ENCODE measurements around the gene PJVK.
A peak's percentile ranks its signal among the peaks of the same experiment; 100 is the strongest.
"Not testable (repeated sequence)": the region's sequence is repeated elsewhere in the genome, so short reads cannot be mapped to it uniquely, and the experiment has no call there.

PJVK gene

DNA sequence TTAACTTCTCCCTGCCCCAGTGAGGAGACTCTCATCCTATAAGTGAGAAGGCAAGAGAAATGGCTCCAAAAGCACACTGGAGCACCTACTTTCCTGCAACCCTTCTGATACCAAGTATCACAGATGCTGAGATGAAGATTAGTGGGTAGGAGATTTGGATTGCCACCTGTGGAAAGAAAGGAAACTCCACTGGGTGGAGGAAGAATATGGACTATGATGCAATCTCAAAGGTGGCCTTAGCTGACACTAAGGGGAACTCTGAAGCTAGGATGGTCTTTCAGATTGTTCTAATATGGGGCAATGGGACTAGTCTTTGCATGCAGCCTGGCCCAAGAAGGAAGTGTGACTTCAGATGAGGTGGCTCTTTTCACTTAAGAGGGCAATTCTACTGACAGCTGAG, 21.8 kb upstream of the PJVK start:
- no peak for DNase-seq (ENCODE audit: low spot score)

DNA sequence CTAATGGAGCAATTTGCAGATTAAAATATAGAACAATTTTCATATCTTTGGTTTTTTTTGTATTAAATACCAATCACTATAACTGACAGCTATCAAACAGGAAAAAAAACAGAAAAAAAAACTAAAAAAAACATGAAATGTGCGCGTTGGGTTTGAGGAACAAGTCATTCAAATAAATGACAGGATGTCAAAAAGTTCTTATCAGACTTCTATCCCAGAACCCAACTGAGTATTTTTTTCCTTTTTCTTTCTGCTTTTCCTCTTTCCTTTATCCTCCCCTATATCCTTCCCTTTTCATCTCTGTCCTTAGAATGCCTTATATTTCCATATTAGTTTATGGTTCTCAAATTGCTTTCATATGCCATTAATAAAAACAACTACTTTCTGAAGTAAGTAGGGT, 14.5 kb upstream of the PJVK start:
- DNase-seq (ENCODE audit: low spot score): no peak

DNA sequence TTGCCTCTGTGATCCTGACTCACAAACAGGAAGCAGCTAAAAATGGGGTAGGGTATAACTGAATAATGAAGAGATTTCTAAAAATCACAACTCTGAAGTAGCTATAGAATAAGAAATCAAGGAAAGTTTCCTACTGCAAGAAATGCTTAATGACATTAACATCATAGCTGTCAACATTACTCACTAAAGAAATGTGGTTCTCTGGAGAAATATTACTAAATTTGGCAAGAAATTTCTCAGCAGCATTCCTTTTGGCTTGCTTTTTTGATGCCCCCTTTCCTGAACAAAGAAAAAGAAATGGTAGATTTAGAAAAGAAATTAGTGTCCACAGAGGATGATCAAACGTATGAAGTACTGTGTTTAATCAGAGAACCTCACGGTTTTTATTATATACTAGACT, 9.8 kb upstream of the PJVK start:
- no peak for DNase-seq (ENCODE audit: low spot score)

DNA sequence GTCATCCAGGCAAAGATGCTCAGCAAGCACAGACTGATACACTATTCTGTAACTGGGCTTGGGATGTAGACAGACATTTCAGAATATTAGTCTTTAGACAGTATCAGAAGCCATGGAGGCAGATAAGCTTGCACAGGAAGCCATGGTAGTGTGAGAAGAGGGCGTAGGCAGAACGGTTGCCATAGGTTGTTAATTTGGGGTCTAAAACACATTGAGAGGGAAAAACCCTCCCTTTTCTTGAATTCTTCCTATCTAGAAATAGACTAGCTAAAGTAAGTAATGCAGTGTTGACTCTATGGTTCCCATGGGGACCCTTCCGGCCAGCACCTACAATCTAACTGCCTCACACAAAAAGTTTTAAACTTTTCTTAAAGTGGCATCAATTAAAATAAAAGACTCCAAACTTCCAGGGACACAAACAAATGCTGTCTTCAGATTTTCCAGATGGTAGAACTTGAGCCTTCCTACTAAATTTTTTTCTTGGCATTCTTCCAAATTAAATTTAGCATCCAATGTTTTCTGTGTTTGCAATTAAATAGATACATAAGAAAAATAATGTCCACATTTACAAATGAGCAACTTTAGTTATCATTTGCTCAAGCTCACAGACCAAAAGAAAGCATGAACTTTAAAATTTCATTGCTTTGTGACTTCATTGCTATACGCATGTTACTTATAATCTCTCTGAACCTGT, 2.1 kb upstream of the PJVK start:
- DNase-seq (ENCODE audit: low spot score): no peak

DNA sequence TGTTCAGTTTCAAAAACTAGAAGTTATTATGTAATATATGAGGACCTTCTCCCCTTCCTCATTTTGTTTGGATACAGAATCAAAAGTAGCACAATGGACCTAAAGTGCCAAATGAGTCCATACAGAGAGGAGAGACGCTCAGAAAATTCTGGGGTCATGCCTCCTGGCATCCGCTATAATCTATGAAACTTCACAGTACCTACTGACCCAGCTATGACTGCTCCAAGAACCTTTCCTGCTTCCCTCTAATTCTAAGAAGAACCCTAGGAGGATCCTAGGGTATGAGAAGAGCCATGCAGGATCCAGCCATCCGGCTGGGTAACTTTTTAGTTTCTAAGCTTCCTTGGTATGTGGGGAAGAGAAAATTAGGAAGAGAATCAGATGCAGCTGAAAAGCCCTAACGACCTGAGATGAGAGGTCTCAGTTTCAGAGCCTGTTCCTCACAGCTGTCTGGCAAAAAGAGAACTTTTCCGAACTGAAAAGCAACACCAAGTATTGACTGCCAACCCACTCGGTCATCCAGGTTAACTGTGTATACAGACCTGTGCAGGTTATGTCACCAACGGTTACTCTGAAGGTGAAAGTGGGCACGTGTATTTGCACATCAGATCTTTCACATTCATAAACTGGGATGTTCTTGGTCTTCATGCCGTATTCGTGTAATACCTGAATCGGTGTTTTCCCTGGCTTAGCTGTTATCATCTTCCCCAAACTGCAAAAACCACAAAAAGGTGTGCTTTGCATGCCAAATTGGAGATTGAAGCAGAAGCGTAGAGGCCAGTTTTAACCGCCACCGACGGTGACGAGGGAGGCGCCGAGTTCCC, 1.3 kb upstream of the PJVK start:
- DNase-seq (ENCODE audit: low spot score): peak; percentile 4

DNA sequence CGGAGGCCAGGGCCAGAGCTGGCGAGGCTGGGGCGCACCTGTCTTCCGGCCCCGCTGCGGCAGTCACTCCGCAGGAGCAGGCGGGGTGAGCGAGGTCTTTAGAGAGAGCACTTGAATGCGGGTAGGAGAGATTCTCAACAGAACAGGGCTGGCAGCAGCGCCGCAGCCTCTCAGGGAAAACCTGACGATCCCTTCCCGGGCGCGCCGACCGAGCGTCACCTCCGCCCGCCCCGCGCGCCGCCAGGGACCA, 729 bp upstream of the PJVK start:
- DNase-seq (ENCODE audit: low spot score): no peak

DNA sequence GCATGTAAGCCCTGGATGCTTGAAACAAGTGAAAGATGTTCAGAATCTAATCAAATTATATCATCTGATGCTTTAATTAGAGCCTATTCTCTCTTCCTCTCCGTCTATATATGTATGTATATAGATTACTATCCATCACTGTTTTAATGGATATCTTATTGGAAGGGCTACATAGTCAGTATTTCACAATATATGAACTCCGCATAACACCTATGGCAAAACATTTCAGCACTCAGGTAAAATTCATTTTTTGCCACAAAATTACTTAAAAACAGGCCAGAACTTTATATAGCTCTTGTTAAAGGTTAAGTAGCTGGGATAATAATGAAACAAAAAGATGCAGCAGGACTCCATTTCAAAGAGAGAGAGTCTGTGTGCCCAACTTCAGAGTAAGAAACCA, 1.2 kb downstream of the PJVK start:
- DNase-seq (ENCODE audit: low spot score): no peak

DNA sequence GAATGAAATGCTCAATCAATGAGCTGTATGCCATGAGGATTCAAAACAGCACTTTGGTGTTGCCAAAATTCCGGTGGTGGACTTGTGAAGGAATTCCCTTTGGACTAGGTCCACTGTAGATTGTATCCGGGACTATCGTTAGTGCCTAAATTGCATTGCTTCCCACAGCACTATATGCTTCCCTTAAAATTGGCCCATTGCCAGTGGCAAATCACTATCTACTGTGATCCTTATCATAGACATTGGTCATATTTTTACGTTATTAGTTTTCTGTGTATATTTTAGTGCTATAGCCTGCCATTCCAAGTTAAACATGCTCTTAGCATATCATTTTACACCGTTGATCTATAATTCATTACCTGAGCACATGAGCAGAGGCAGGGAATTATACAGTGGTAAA, 1.7 kb downstream of the PJVK start:
- no peak for DNase-seq (ENCODE audit: low spot score)

DNA sequence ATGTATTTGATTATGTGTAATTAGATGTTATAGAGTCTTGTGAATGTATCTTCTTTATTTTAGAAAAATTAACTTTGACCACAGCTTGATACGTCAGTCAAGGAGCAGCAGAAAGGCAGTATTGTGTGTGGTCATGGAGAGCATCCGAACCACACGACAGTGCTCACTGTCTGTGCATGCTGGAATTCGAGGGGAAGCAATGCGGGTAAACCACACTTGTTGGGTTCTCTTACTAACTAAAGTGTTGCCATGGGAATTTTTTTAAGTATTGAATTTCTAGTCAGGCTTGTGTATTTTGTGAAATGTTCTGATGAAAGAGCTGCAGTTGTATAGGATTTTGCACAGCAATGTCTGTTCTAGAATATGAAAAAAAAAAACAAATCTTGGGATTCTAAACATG, 4.8 kb downstream of the PJVK start:
- DNase-seq (ENCODE audit: low spot score): no peak

DNA sequence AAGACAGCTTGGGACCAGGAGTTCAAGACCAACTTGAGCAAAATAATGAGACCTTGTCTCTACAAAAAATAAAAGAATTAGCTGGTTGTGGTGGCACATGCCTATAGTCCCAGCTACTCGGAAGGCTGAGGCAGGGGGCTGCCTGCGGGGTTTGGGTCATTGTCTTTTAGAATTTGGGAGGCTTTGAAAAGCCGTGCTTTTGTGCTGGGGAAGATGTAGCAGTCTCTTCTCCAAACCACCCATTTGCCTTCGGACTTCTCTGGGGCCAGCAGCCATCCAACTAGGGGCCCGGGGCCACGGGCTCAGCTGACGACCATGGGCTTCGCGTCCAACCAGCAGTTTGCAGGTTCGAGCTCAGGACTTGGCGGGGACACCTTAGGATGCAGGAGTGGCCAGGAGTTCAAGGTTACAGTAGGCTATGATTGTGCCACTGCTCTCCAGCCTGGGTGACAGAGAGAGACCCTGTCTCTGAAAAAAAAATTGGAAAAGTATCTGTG, 6.3 kb downstream of the PJVK start:
- no peak for DNase-seq (ENCODE audit: low spot score)

DNA sequence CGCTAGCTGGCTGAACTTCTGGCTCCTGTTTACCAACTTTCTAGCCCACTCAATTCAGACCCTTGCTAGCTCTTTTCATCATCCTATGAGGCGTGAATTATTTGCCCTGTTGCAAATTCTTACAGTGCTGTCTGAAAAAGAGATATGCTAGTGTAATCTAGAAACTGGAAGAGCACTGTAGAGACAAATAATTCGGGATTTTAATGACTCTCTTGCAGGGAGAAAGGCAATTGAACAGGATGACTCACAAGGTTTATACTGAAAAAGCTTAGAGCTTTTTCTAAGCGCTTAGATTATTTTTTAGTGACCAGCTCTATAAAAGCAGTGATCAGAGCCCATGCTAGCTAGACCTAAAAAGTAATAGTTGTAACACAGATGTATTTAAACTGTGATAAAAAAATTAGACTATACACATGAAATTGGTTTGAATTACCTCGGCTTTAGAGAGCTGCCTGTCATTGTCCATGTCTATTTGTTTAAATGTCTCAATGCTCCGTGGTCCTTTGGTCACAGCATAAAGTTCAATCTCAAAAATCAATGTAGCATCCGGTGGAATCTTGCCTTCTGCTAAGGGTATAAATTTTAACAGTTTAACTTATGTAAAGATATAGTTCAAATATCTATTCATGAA, 18.2 kb downstream of the PJVK start:
- no peak for DNase-seq (ENCODE audit: low spot score)

DNA sequence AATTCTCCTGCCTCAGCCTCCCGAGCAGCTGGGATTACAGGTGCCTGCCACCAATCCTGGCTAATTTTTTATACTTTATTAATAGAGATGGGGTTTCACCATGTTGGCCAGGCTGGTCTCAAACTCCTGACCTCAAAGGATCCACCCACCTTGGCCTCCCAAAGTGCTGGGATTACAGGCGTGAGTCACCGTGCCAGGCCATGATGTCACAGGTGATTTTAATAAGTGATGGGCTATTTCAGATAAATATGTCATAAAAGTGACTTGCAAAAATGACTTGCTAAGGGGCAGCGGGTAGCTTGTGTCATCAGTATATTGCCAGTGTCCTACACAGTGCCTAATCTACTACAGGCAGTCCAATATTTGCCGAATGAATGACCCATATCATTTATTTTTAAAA, 20.1 kb downstream of the PJVK start:
- not testable (repeated sequence) for DNase-seq (ENCODE audit: low spot score)

DNA sequence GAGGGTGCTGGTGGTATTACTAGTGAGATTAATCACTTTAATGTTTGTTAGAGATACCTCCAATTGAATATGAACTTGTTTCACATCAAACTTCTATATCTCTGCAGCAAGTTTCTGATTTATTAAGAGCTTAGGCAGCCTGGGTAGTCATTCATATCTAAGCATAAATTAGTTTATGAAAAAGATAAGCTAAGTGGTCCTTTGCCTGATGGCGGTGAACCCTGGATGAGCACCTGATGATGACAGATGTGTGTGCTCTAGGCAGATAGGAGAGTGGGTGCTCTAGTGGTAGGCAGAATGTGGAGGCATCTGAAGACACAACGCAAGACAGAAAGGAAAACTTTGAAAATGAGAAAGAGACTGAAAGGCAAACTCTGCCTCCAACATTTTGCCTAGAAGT, 22.2 kb downstream of the PJVK start:
- no peak for DNase-seq (ENCODE audit: low spot score)

DNA sequence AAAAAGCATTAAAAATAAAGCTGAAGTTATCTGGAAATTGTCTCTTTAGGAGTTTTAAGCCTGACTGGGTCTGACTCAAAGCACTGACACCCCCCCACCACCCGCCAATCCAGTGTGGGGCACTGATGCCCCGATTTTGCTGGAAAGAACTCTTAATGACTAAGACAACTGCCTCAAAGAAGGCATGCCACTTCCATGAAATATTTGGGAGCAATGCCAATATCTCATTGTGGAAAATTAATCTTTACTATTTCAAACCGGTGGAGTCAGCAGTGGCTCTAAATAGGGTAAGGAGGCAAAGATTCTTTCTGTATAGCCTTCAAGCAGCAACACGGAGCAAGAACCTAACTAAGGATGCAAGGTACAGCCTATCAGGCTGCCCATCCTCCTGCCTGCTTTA, 22.8 kb downstream of the PJVK start:
- DNase-seq (ENCODE audit: low spot score): no peak

DNA sequence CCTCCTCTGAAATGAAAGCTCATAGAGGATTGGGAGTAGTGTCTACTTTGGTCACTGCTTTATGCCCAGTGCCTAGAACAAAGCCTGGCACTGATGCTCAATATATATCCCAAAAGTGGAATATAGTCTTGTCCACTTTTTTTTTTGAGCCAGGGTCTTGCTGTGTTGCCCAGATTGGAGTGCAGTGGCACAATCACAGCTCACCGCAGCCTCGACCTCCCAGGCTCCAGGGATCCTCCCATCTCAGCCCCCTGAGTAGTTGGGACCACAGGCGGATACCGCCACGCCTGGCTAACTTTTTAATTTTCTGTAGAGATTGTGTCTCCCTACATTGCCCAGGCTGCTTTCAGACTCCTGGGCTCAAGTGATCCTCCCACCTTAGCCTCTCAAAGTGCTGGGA, 23.4 kb downstream of the PJVK start:
- DNase-seq (ENCODE audit: low spot score): no peak

DNA sequence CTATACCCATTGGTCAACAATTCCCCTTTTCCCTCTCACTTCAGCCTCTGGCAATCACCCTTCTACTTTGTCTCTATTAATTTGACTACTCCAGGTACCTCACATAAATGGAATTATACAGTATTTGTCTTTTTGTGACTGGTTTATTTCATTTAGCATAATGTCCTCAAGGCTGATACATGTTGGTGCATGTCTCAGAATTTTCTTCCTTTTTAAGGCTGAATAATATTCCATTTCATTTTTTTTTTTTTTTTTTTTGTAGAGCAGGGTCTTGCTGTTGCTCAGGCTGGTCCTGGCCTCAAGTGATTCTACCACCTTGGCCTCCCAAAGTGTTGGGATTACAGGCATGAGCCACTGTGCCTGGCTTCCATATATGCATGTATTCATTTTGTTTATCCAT, 25.3 kb downstream of the PJVK start:
- no peak for DNase-seq (ENCODE audit: low spot score)

DNA sequence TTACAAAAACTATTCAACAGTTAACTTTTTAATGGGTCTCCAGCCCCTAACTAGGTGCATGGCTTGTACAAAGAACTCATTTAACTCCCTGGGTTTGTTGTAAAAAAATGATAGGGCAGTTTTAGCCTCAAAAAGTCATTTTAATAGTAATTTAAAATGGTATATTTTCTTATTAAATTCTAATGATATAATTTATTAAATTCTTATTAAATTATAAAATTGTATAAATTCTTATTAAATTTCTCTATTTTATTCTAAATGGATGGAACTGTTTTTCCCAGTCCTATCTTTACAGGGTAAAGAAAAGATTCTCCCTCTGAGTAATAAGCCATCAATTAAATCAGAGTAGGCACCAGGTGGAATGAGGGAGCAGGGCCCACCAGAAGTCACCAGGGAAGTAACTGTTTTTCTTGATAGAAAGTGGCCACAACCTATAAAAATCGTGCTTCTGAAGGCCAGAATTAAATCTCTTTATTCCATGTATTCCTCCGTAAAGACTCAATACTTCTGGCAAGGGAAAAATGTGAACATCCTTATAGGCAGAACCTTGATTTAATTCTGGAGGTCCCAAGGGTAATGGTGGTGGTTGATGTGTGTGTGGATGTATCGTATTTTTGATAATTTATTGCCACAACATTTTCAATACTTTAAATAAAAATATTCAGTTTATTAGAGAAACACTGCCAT, 26.4 kb downstream of the PJVK start:
- no peak for DNase-seq (ENCODE audit: low spot score)

DNA sequence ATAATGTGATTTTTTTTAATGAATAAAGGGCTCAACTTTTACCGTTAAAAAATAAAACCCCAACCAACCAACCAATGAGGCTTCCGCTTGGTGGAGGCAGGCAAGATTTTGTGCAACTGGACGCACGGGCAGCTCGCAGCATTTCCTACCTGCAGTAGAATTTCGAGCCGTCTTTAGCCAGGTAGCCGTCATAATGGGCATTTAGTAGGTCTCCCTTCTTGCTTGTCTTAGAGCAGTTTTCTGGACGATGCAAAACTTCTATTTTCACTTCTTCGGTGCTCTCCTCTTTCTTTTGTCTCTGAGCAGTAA, 26.9 kb downstream of the PJVK start:
- DNase-seq (ENCODE audit: low spot score): peak; percentile 31

DNA sequence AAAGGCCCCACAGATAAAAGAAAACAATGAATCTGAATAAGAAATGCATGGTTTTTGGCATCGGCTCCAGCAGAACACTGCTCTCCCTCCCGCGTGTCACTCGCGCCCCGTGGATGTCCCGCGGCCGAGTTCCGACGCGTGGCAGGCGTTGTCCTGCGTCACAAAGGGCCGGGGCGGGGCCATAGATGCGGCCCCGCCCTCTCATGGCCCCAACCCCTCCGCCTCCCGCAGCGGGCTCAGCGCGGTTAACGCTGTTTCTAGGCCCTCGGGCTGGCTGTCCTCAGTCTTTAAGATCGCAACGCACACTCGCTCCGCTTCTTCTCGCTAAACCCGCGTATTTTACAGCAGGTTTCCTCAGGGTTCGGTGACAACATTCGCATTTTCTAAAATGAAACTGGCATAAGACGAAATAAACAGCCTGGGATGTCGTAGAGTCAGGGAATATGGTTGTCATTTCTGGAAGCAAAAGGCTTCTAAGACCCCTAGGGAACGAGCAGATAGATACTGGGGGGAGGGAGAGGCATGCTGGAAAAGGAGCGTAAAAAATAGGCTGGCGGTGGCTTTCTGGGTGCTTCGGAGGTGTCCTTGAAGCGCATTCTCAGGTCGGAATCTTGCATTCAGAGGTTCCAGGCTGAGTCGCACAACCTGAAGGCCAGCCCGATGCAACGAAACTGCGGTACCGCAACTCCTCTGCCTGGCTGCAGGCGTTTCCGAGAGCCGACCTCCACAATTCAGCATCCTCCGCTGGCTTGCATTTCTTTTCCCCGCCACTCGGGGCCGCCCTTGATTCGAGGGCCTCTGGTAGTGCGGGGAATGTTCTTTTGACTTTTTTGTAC, 27.5 kb downstream of the PJVK start, which contains the start of gene FKBP7:
Gene FKBP7 (minus strand): TSS at position 162 of the 836 bp plus-strand sequence. CDS start 101 bp downstream, at position 61.
- peak; percentile 75 for DNase-seq (ENCODE audit: low spot score)

DNA sequence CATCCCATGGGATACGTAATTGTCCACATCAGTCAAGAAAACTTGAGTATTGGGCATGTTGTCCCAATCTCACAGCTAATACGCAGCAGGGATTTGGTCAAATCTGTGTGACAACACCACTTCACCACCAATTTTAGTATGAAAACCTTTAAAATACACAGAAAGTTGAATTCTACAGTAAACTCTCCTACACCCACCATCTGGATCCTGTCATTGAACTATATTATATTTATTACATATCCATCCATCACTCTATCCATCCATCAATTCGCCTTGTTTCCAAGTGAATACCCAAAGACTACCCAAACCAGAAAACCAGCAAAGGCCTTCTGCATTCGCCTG, 28.1 kb downstream of the PJVK start:
- no peak for DNase-seq (ENCODE audit: low spot score)

DNA sequence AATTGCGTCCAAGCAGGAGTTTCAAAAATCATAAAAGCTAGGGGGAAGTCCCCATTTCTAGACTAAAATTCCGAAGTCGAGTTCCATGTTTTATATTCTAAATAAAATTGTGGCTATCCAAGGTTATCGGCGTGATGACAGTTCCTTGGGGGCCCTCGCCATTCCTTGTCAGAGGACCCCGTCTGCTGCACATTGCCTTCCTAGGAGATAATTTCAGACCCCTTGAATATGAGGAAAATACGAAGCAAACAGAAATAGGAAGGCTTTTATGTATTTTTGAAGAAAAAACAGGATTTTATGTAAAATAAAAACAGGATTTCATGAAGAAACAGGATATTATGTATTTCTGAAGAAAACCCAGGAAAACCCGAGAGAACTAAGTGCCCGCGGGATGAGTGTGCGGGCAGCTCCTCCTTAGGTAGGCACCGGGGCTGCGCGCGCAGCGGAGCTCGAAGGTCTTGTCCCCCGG, 28.6 kb downstream of the PJVK start:
- DNase-seq (ENCODE audit: low spot score): no peak

Measured in LoVo (cell line).